ENCODE results near the gene RNF13. TPM values are rescaled to one million over a fixed set of nuclear protein-coding genes. Genes with fewer than 3 reads are reported as not detected.
"Not testable (repeated sequence)": the region's sequence is repeated elsewhere in the genome, so short reads cannot be mapped to it uniquely, and the experiment has no call there.

Gene RNF13
- total RNA-seq, 2 donors from 2014 or later, result 41.3 to 49.1 TPM

DNA sequence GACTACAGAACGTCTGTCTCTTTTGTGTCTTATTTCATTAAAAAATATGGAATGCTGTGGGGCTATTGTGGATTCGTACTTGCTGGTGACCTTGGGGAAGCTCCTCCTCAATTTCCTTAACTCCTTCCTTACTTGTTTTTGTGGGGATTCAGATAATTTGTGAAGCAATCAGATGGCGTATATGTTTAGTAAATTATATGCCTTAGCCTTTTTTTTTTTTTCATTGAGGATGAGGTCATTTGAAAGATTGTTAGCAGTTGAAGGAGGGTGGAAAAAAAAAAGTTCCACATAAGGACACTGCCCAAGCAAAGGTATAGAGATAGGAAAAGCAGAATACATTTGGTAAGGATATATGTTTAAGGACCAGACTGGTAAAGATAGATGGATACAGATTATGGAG is 3.3 kb downstream of the RNF13 start:
- H3K36me3 ChIP-seq, result no peaks in the 10 kb centered on the region
- no peaks in the 10 kb centered on the region for H3K9me3 ChIP-seq
- intact Hi-C loops (cut with DNase I), result no loop called here
- no peak overlapping the region for H3K4me3 ChIP-seq
- H3K27me3 ChIP-seq, result no peaks in the 10 kb centered on the region
- no peak for DNase-seq
- TF ChIP-seq, protein P1, sequence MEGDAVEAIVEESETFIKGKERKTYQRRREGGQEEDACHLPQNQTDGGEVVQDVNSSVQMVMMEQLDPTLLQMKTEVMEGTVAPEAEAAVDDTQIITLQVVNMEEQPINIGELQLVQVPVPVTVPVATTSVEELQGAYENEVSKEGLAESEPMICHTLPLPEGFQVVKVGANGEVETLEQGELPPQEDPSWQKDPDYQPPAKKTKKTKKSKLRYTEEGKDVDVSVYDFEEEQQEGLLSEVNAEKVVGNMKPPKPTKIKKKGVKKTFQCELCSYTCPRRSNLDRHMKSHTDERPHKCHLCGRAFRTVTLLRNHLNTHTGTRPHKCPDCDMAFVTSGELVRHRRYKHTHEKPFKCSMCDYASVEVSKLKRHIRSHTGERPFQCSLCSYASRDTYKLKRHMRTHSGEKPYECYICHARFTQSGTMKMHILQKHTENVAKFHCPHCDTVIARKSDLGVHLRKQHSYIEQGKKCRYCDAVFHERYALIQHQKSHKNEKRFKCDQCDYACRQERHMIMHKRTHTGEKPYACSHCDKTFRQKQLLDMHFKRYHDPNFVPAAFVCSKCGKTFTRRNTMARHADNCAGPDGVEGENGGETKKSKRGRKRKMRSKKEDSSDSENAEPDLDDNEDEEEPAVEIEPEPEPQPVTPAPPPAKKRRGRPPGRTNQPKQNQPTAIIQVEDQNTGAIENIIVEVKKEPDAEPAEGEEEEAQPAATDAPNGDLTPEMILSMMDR (IDR thresholded peaks at IDR 0.05), result no peak
- H3K27ac ChIP-seq, result no peak overlapping the region
- no peak overlapping the region for H3K9ac ChIP-seq (ENCODE audit: low read depth in 2 of 2, low read length in 2 of 2)
- peaks cover 4% of the 10 kb centered on the region for H3K4me1 ChIP-seq

DNA sequence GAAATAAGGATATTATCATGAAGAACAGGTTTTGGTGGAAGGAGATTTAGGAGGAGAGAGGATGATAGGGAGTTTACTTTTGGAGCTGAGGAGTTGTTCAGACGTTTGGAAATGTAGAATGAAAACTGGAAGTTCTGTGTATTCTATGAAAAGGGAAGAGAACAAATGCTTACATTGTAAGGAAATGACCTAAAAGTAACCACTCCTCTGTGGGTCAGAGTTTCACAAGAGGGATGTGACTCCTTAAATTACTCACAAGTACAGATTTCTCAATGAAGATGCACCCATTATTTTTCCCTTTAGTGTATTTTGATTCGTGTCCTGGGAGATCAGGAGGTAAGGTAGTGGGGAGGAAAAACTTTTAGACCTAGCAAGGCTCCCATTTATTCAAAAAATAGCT is 4.0 kb downstream of the RNF13 start:
- TF ChIP-seq, protein P1 (IDR thresholded peaks at IDR 0.05), result no peak
- no peak overlapping the region for H3K4me3 ChIP-seq

DNA sequence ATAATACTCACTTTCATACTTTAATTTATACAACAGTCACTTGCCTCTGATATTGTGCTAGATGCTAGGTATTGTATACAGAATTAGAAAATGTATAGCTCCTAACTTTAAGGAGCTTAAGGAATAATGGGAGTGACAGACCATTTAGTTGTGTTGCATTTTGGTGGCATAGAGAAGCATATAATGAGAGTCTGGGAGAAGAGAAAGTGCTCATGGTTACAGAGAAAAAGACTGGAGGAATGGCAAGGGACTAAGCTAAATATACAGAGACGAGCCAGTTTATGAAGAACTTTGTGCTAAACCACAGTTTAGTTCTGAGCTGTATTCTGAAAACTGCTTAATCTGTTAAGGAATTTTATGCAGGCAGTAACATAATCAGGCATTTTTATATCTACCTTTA is 6.4 kb downstream of the RNF13 start:
- Histone ChIP-seq H3K27me3 (no peaks in the 10 kb centered on the region), H3K9ac (ENCODE audit: low read depth in 2 of 2, low read length in 2 of 2) (no peak overlapping the region), H3K4me3 (no peak overlapping the region), H3K27ac (no peak overlapping the region), H3K36me3 (no peaks in the 10 kb centered on the region), H3K9me3 (no peaks in the 10 kb centered on the region), H3K4me1 (peaks cover 3% of the 10 kb centered on the region)
- TF ChIP-seq, protein P1 (IDR thresholded peaks at IDR 0.05), result no peak
- intact Hi-C loops (cut with DNase I), result no loop called here
- DNase-seq, result no peak

More for the DNA sequence above, 4.0 kb downstream of the RNF13 start:
- Histone ChIP-seq H3K27me3 (no peaks in the 10 kb centered on the region), H3K27ac (peak overlapping the region; percentile 42), H3K4me1 (peaks cover 4% of the 10 kb centered on the region), H3K9me3 (no peaks in the 10 kb centered on the region), H3K9ac (ENCODE audit: low read depth in 2 of 2, low read length in 2 of 2) (no peak overlapping the region), H3K36me3 (no peaks in the 10 kb centered on the region)
- intact Hi-C loops (cut with DNase I), result no loop called here
- DNase-seq, result no peak

DNA sequence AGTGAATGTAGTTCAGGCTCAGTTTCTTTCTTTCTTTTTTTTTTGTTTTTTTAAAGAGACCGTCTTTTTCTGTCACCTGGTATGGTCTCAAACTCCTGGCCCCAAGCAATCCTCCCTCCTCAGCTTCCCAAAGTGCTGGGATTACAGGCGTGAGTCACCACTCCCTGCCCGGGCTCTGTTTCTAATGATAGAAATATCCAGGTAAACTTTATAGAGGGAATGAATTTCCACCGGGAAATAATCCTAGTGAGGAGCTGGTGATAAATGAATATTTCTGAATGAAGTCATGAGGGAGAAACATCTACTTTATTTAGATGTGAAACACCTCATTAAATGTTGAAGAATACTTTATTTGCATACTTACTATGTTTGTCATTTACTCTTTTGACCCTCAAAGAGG is 7.2 kb downstream of the RNF13 start:
- Histone ChIP-seq H3K27me3 (no peaks in the 10 kb centered on the region), H3K4me1 (no peaks in the 10 kb centered on the region)
- no peak for DNase-seq

DNA sequence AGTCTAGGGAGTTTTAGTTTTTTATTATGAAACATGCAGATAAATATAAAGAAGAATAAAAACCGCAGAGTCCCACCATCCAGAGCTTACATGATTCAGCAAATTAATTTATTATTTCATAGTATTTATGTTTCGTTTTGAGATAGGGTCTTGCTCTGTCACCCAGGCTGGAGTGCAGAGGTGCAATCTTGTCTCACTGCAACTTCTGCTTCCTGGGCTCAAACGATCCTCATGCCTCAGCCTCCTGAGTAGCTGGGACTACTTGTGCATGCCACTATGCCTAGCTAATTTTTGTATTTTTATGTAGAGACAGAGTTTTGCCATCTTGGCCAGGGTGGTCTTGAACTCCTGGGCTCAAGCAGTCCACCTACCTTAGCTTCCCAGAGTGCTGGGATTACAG is 13.6 kb downstream of the RNF13 start:
- no peaks in the 10 kb centered on the region for H3K4me1 ChIP-seq
- no peaks in the 10 kb centered on the region for H3K27me3 ChIP-seq
- TF ChIP-seq, protein P1 (IDR thresholded peaks at IDR 0.05), result no peak
- H3K9me3 ChIP-seq, result no peaks in the 10 kb centered on the region
- intact Hi-C loops (cut with DNase I), result no loop called here
- no peak overlapping the region for H3K4me3 ChIP-seq
- H3K36me3 ChIP-seq, result no peaks in the 10 kb centered on the region
- DNase-seq, result no peak
- H3K27ac ChIP-seq, result no peak overlapping the region
- no peak overlapping the region for H3K9ac ChIP-seq (ENCODE audit: low read depth in 2 of 2, low read length in 2 of 2)

More for the DNA sequence above, 7.2 kb downstream of the RNF13 start:
- TF ChIP-seq, protein P1 (IDR thresholded peaks at IDR 0.05), result no peak
- Histone ChIP-seq H3K4me3 (no peak overlapping the region), H3K9ac (ENCODE audit: low read depth in 2 of 2, low read length in 2 of 2) (no peak overlapping the region), H3K9me3 (no peaks in the 10 kb centered on the region), H3K27ac (no peak overlapping the region), H3K36me3 (no peaks in the 10 kb centered on the region)
- intact Hi-C loops (cut with DNase I), result no loop called here

DNA sequence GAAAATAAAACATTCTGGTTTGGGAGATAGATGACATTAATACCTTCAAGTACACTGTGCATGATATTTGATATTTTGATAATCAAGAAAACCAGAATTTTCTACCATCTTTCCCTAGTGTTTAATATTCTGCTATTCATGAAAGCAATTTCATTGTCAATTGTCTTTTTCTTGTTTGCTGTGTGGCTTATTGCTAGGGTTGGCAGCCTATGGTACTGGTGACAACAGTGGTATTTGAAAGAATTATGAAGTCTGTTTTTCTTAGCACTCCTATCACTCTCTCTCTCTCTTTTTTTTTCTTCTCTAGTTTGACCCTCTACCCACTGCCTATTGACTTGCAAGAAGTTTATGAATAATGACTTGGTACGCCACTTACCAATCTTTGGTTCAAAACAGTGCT is 15.4 kb downstream of the RNF13 start:
- Histone ChIP-seq H3K27me3 (no peaks in the 10 kb centered on the region), H3K36me3 (no peaks in the 10 kb centered on the region), H3K9me3 (peaks cover 5% of the 10 kb centered on the region), H3K4me3 (no peak overlapping the region), H3K27ac (no peak overlapping the region), H3K9ac (ENCODE audit: low read depth in 2 of 2, low read length in 2 of 2) (no peak overlapping the region), H3K4me1 (no peaks in the 10 kb centered on the region)
- TF ChIP-seq, protein P1 (IDR thresholded peaks at IDR 0.05), result no peak
- no peak for DNase-seq
- intact Hi-C loops (cut with DNase I), result no loop called here

DNA sequence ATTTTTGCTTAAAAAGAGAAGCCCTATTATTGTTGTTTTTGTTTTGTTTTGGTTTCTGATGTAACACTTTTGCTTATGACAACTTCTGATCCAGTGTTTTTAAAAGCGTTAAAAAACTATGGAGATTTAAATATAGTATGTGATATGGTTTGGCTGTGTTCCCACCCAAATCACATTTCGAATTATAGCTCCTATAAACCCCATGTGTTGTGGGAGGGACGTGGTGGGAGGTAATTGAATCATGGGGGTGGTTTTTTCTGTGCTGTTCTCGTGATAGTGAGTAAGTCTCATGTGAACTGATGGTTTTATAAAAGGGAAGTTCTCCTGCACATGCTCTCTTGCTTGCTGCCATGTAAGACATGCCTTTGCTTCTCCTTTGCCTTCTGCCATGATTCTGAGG is 16.6 kb downstream of the RNF13 start:
- H3K4me3 ChIP-seq; H3K27me3 ChIP-seq; intact Hi-C loops (cut with DNase I); H3K9me3 ChIP-seq; DNase-seq; H3K36me3 ChIP-seq; H3K4me1 ChIP-seq; H3K9ac ChIP-seq (ENCODE audit: low read depth in 2 of 2, low read length in 2 of 2); H3K27ac ChIP-seq: not testable (repeated sequence)
